Smooth muscle cell (in vitro differentiated cells): Measurements from ENCODE around the gene CDK14. TPM values are rescaled to one million over a fixed set of nuclear protein-coding genes. Genes with fewer than 3 reads are reported as not detected.

Source experiments
- DNase-seq: peaks from one replicate; lab custom pipeline; 2025; ENCODE audit not compliant: unreplicated experiment; lab: John Stamatoyannopoulos, UW
- H2AFZ ChIP-seq: fragments of 200-600 bp; sonication (generic); 2 replicates; pipeline ENCODE4 v1.6.0; 2016; ENCODE audit warnings: antibody characterized with exemption, low read depth, mild to moderate bottlenecking
- H3F3A ChIP-seq: fragments of 200-600 bp; sonication (generic); 2 replicates; pipeline ENCODE4 v1.6.0; 2017; ENCODE audit warnings: antibody characterized with exemption, low read depth
- H3K27ac ChIP-seq: fragments of 200-600 bp; sonication (generic); 2 replicates; pipeline ENCODE4 v1.5.1; 2016; ENCODE audit warnings: low read depth, mild to moderate bottlenecking
- H3K27me3 ChIP-seq: fragments of 200-600 bp; sonication (generic); 2 replicates; pipeline ENCODE4 v1.6.1; 2016; ENCODE audit warnings: low read depth, mild to moderate bottlenecking
- H3K36me3 ChIP-seq: fragments of 200-600 bp; sonication (generic); 2 replicates; pipeline ENCODE4 v1.5.1; 2016; ENCODE audit warnings: low read depth
- H3K4me1 ChIP-seq: fragments of 200-600 bp; sonication (generic); 2 replicates; pipeline ENCODE4 v1.5.1; 2016; ENCODE audit warnings: low read depth
- H3K4me2 ChIP-seq: fragments of 200-600 bp; sonication (generic); 2 replicates; pipeline ENCODE4 v1.6.0; 2016; ENCODE audit warnings: mild to moderate bottlenecking
- H3K4me3 ChIP-seq: fragments of 200-600 bp; sonication (generic); 2 replicates; pipeline ENCODE4 v1.5.1; 2016; ENCODE audit warnings: mild to moderate bottlenecking
- H3K79me2 ChIP-seq: fragments of 200-600 bp; sonication (generic); 2 replicates; pipeline ENCODE4 v1.6.0; 2016; ENCODE audit warnings: low read depth, mild to moderate bottlenecking
- H3K9ac ChIP-seq: fragments of 200-600 bp; sonication (generic); 2 replicates; pipeline ENCODE4 v1.6.0; 2016; ENCODE audit warnings: low read depth
- H3K9me3 ChIP-seq: fragments of 200-600 bp; sonication (generic); replicated peaks from 2 replicates; pipeline ENCODE4 v1.5.1; 2016; ENCODE audit warnings: low read depth
- H4K20me1 ChIP-seq: fragments of 200-600 bp; sonication (generic); 2 replicates; pipeline ENCODE4 v1.6.0; 2016; ENCODE audit warnings: low read depth
- CTCF ChIP-seq: fragments of 200-600 bp; sonication (generic); IDR thresholded peaks from 2 replicates; pipeline ENCODE4 v1.5.1; 2017; ENCODE audit warnings: borderline replicate concordance, mild to moderate bottlenecking, antibody characterized with exemption; ENCODE audit not compliant: insufficient read depth, poor library complexity, severe bottlenecking
- WGBS: methylation state at CpG from one replicate; pipeline ENCODE4 v1.1.7; 2016; ENCODE audit warnings: low lambda C conversion rate; 5-methylcytosine and 5-hydroxymethylcytosine counted together
- polyA plus RNA-seq: library from polyadenylated mRNA; unstranded; fragments of >200 nt; fragmentation: Nextera tagmentation; extraction: Ambion mirVana; gene quantifications from 2 replicates; pipeline ENCODE4 v1.2.1, GENCODE V29; 2016
- total RNA-seq: library from RNA; depleted of rRNA; stranded (reverse); fragments of >200 nt; gene quantifications from 2 replicates; pipeline ENCODE4 v1.2.3, GENCODE V29; 2014

Gene CDK14
- total and polyA plus RNA-seq, 2 experiments from 2014 or later = 4.1 to 5.3 TPM

DNA sequence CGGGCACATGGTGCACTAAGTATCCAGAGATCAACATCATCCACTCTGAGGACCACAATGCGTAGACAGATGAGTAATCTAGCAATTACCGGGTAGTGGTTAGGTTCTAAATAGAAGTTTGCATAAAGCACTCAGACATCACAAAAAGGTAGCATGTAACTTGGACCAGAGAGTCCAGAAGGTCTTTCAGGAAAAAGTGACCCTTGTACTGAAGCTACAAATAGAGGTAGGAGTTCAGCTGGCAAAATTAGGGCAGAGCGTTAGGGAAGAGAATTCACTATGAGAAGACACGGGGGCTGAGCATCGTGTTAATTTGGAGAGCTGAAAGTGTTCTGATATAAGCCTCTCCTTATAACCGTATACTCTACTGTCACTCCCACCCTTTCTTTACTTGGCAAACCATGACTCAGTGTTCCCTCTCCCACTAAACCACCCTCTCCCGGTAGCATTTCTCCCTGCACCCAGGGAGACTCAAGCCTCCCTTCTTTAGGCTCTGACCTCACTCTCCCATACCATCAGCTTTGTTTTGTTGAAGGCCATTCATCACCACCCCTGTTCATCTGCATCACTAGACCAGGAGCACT lies 445.9 kb downstream of the CDK14 start:
- Histone ChIP-seq H3K36me3 (no peaks in the 10 kb centered on the region), H3K9ac (no peak overlapping the region), H3K4me3 (no peak overlapping the region), H3K27ac (no peak overlapping the region), H3K4me2 (no peak overlapping the region), H3K27me3 (no peaks in the 10 kb centered on the region), H3K4me1 (no peaks in the 10 kb centered on the region), H3K79me2 (no peaks in the 10 kb centered on the region), H3F3A (no peaks in the 10 kb centered on the region), H2AFZ (no peak overlapping the region), H4K20me1 (no peaks in the 10 kb centered on the region), H3K9me3 (no peaks in the 10 kb centered on the region)
- TF ChIP-seq CTCF = no peak
- 81% methylated on average over 8 of the region's 8 CpGs for WGBS
- no peak for DNase-seq

- DNase-seq = no peak
- TF ChIP-seq CTCF = no peak
- H3K36me3 ChIP-seq = no peaks in the 10 kb centered on the region
- no peak overlapping the region for H3K4me2 ChIP-seq
- H3K4me1 ChIP-seq = no peaks in the 10 kb centered on the region
- no peak overlapping the region for H3K27ac ChIP-seq
- H4K20me1 ChIP-seq = no peaks in the 10 kb centered on the region
- no peaks in the 10 kb centered on the region for H3K9me3 ChIP-seq
- H3K27me3 ChIP-seq = no peaks in the 10 kb centered on the region
- H2AFZ ChIP-seq = no peak overlapping the region
- no peak overlapping the region for H3K4me3 ChIP-seq
- H3K9ac ChIP-seq = no peak overlapping the region
- no peaks in the 10 kb centered on the region for H3F3A ChIP-seq
- H3K79me2 ChIP-seq = no peaks in the 10 kb centered on the region
- WGBS = 100% methylated on average over 1 of the region's 1 CpG
Observed at GRCh38 chr7:91043186-91043585, 447.1 kb downstream of the CDK14 start.

DNA sequence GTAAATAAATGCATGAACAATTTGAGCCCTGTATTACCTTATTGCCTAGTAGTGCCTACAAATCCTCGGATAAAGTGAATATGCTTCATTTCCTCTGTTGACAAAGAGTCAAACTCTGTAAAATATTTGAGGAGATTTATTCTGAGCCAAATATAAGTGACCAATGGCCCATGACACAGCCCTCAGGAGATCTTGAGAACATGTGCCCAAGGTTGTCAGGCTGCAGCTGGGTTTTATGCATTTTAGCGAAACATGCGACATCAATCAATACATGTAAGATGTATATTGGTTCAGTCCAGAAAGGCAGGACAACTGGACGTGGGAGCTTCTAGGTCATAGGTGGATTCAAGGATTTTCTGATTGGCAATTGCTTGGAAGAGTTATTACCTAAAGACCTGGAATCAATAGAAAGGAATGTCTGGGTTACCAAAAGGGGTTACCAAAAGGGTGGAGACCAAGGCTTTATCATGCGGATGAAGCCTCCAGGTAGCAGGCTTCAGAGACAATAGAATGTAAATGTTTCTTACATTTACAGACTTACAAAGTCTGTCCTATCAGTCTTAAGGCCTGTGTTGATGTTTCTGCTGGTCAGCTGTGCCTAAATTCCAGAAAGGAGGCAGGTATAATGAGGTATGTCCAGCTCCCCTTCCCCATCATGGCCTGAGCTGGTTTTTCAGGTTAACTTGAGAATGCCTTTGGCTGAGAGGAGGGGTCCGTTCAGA lies 448.0 kb downstream of the CDK14 start:
- no peaks in the 10 kb centered on the region for H3K79me2 ChIP-seq
- no peak for DNase-seq
- TF ChIP-seq CTCF = no peak
- WGBS = 81% methylated on average over 6 of the region's 6 CpGs
- H3K4me1 ChIP-seq = no peaks in the 10 kb centered on the region
- no peaks in the 10 kb centered on the region for H4K20me1 ChIP-seq
- H3K9ac ChIP-seq = no peak overlapping the region
- H3K9me3 ChIP-seq = no peaks in the 10 kb centered on the region
- H3K27me3 ChIP-seq = no peaks in the 10 kb centered on the region
- H3K36me3 ChIP-seq = no peaks in the 10 kb centered on the region
- no peak overlapping the region for H3K27ac ChIP-seq
- no peak overlapping the region for H3K4me2 ChIP-seq
- no peak overlapping the region for H2AFZ ChIP-seq
- no peaks in the 10 kb centered on the region for H3F3A ChIP-seq
- no peak overlapping the region for H3K4me3 ChIP-seq

DNA sequence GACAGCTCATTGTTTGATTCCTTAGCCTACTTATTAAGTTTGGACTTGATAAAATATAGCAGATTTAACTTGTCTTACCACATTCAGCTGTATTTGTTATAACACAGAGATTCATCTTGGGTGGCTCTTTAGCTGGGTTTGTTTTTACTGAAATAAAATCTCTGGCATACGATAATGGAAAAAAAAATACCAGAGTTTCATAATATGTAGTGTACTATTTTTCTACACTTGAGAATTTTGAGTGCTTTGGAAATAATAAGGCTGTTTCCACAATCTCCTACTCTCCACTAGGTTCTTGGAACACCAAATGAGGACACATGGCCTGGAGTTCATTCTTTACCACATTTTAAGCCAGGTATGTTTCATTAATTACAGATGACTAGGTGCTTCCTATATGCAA lies 449.5 kb downstream of the CDK14 start:
- no peak overlapping the region for H3K4me2 ChIP-seq
- no peaks in the 10 kb centered on the region for H3K4me1 ChIP-seq
- no peak overlapping the region for H3K27ac ChIP-seq
- H3K4me3 ChIP-seq = no peak overlapping the region
- no peak for DNase-seq
- no peaks in the 10 kb centered on the region for H3K9me3 ChIP-seq
- H3K36me3 ChIP-seq = no peaks in the 10 kb centered on the region
- no peak overlapping the region for H3K9ac ChIP-seq
- no peaks in the 10 kb centered on the region for H3F3A ChIP-seq
- no peak for TF ChIP-seq CTCF
- H3K27me3 ChIP-seq = no peaks in the 10 kb centered on the region
- no peaks in the 10 kb centered on the region for H4K20me1 ChIP-seq
- H2AFZ ChIP-seq = no peak overlapping the region
- WGBS = 96% methylated on average over 1 of the region's 1 CpG
- no peaks in the 10 kb centered on the region for H3K79me2 ChIP-seq
